Measurements from ENCODE around the gene MX2.

MX2 gene

GRCh38 chr21:41373253-41373652, 11.4 kb downstream of the MX2 start:
- Histone ChIP-seq H3K27ac (ENCODE audit: poor library complexity, severe bottlenecking) (no peak overlapping the region), H3K36me3 (ENCODE audit: low read depth) (no peaks in the 10 kb centered on the region), H3K27me3 (ENCODE audit: insufficient read depth, poor library complexity, severe bottlenecking) (no peaks in the 10 kb centered on the region), H3K4me3 (ENCODE audit: severe bottlenecking) (no peak overlapping the region), H3K4me1 (ENCODE audit: insufficient read depth, poor library complexity, severe bottlenecking) (no peaks in the 10 kb centered on the region), H3K9me3 (ENCODE audit: severe bottlenecking) (no peaks in the 10 kb centered on the region)
- TF ChIP-seq CTCF (IDR thresholded peaks at IDR 0.05; ENCODE audit: poor library complexity, severe bottlenecking): no peak
- DNase-seq (ENCODE audit: low spot score) (no peak), ATAC-seq (ENCODE audit: low read depth) (no peak)

- Histone ChIP-seq H3K27me3 (ENCODE audit: insufficient read depth, poor library complexity, severe bottlenecking) (no peaks in the 10 kb centered on the region), H3K4me3 (ENCODE audit: severe bottlenecking) (no peak overlapping the region), H3K9me3 (ENCODE audit: severe bottlenecking) (no peaks in the 10 kb centered on the region), H3K4me1 (ENCODE audit: insufficient read depth, poor library complexity, severe bottlenecking) (no peaks in the 10 kb centered on the region), H3K36me3 (ENCODE audit: low read depth) (no peaks in the 10 kb centered on the region), H3K27ac (ENCODE audit: poor library complexity, severe bottlenecking) (no peak overlapping the region)
- no peak for ATAC-seq (ENCODE audit: low read depth)
- no peak for DNase-seq (ENCODE audit: low spot score)
- TF ChIP-seq CTCF (IDR thresholded peaks at IDR 0.05; ENCODE audit: poor library complexity, severe bottlenecking): no peak
Measured at GRCh38 chr21:41373763-41374162, 11.9 kb downstream of the MX2 start.

DNA sequence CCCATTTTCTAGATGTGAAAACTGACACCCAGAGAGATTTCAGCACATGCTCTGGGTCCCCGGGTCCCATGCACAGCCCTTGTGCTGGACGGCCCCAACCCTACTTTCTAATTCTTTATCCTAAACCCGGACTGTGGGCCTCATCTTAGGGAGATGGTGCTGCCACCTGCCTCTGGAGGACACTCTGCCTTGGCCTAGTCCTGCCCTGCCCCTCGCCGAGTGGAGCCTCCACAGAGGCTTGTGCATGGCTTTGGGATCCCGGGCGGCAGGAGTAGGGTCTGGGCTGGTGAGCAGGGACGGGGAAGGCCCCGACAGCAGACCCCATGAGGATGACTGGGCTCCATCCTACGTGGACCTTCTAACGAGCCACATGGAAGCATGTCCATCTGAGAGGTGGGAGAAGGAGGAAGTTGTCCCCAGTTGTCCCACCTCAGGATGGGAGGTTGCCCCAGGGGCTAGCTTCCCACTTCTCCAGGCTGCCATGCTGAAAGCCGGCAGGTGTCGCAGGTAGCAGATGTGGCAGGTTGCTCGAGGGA, 12.4 kb downstream of the MX2 start:
- no peaks in the 10 kb centered on the region for H3K9me3 ChIP-seq (ENCODE audit: severe bottlenecking)
- no peak for ATAC-seq (ENCODE audit: low read depth)
- no peaks in the 10 kb centered on the region for H3K4me1 ChIP-seq (ENCODE audit: insufficient read depth, poor library complexity, severe bottlenecking)
- TF ChIP-seq CTCF (IDR thresholded peaks at IDR 0.05; ENCODE audit: poor library complexity, severe bottlenecking): no peak
- no peak overlapping the region for H3K27ac ChIP-seq (ENCODE audit: poor library complexity, severe bottlenecking)
- no peak for DNase-seq (ENCODE audit: low spot score)
- no peaks in the 10 kb centered on the region for H3K36me3 ChIP-seq (ENCODE audit: low read depth)
- H3K27me3 ChIP-seq (ENCODE audit: insufficient read depth, poor library complexity, severe bottlenecking): no peaks in the 10 kb centered on the region
- no peak overlapping the region for H3K4me3 ChIP-seq (ENCODE audit: severe bottlenecking)

GRCh38 chr21:41374867-41375533, 13.2 kb downstream of the MX2 start:
- Histone ChIP-seq H3K27me3 (ENCODE audit: insufficient read depth, poor library complexity, severe bottlenecking) (no peaks in the 10 kb centered on the region), H3K36me3 (ENCODE audit: low read depth) (no peaks in the 10 kb centered on the region), H3K9me3 (ENCODE audit: severe bottlenecking) (no peaks in the 10 kb centered on the region), H3K4me3 (ENCODE audit: severe bottlenecking) (no peak overlapping the region), H3K27ac (ENCODE audit: poor library complexity, severe bottlenecking) (no peak overlapping the region), H3K4me1 (ENCODE audit: insufficient read depth, poor library complexity, severe bottlenecking) (no peaks in the 10 kb centered on the region)
- no peak for ATAC-seq (ENCODE audit: low read depth)
- DNase-seq (ENCODE audit: low spot score): no peak
- TF ChIP-seq CTCF (IDR thresholded peaks at IDR 0.05; ENCODE audit: poor library complexity, severe bottlenecking): no peak

- no peaks in the 10 kb centered on the region for H3K36me3 ChIP-seq (ENCODE audit: low read depth)
- H3K4me1 ChIP-seq (ENCODE audit: insufficient read depth, poor library complexity, severe bottlenecking): no peaks in the 10 kb centered on the region
- TF ChIP-seq CTCF (IDR thresholded peaks at IDR 0.05; ENCODE audit: poor library complexity, severe bottlenecking): no peak
- no peak for DNase-seq (ENCODE audit: low spot score)
- no peaks in the 10 kb centered on the region for H3K27me3 ChIP-seq (ENCODE audit: insufficient read depth, poor library complexity, severe bottlenecking)
- H3K4me3 ChIP-seq (ENCODE audit: severe bottlenecking): no peak overlapping the region
- ATAC-seq (ENCODE audit: low read depth): no peak
- no peaks in the 10 kb centered on the region for H3K9me3 ChIP-seq (ENCODE audit: severe bottlenecking)
- H3K27ac ChIP-seq (ENCODE audit: poor library complexity, severe bottlenecking): no peak overlapping the region
Measured at GRCh38 chr21:41375875-41376274, 14.0 kb downstream of the MX2 start.
